22Rv1 (cell line): Measurements from ENCODE around the gene CMTM4.

Experiments
- H3K27ac ChIP-seq: fragments of 450-650 bp; 2 replicates; pipeline ENCODE4 v1.5.1; 2017
- CTCF ChIP-seq: fragments of 450-650 bp; IDR thresholded peaks from 2 replicates; pipeline ENCODE4 v1.5.1; 2017; ENCODE audit warnings: mild to moderate bottlenecking
- ZFX ChIP-seq: fragments of 450-650 bp; IDR thresholded peaks from 2 replicates; pipeline ENCODE4 v1.6.1; 2017; ENCODE audit warnings: antibody characterized with exemption, borderline replicate concordance

The CMTM4 gene

GRCh38 chr16:66609139-66609510 lies 87.4 kb downstream of the CMTM4 start:
- H3K27ac ChIP-seq = no peak overlapping the region
- TF ChIP-seq ZFX = no peak
- TF ChIP-seq CTCF = no peak

- TF ChIP-seq ZFX (no peak), CTCF (peak; percentile 98)
- H3K27ac ChIP-seq = no peak overlapping the region
Measured at GRCh38 chr16:66608241-66609138, 88.1 kb downstream of the CMTM4 start.

- H3K27ac ChIP-seq = no peak overlapping the region
- no peak for TF ChIP-seq ZFX
- TF ChIP-seq CTCF = no peak
Measured at GRCh38 chr16:66605979-66606751, 90.4 kb downstream of the CMTM4 start.

GRCh38 chr16:66605177-66605978 lies 91.2 kb downstream of the CMTM4 start:
- TF ChIP-seq ZFX (no peak), CTCF (no peak)
- H3K27ac ChIP-seq = no peak overlapping the region

GRCh38 chr16:66604376-66605176 lies 92.0 kb downstream of the CMTM4 start, which contains the start of gene CMTM3:
Gene CMTM3 (plus strand): TSS chr16:66604704. CDS start chr16:66604806, 102 bp downstream.
- TF ChIP-seq ZFX = no peak
- TF ChIP-seq CTCF = peak; percentile 86
- no peak within 1 kb of the TSS for H3K27ac ChIP-seq

GRCh38 chr16:66603537-66604375 lies 92.8 kb downstream of the CMTM4 start:
- no peak overlapping the region for H3K27ac ChIP-seq
- TF ChIP-seq ZFX (no peak), CTCF (no peak)
